ENCODE results near the gene MUC15.

DNA sequence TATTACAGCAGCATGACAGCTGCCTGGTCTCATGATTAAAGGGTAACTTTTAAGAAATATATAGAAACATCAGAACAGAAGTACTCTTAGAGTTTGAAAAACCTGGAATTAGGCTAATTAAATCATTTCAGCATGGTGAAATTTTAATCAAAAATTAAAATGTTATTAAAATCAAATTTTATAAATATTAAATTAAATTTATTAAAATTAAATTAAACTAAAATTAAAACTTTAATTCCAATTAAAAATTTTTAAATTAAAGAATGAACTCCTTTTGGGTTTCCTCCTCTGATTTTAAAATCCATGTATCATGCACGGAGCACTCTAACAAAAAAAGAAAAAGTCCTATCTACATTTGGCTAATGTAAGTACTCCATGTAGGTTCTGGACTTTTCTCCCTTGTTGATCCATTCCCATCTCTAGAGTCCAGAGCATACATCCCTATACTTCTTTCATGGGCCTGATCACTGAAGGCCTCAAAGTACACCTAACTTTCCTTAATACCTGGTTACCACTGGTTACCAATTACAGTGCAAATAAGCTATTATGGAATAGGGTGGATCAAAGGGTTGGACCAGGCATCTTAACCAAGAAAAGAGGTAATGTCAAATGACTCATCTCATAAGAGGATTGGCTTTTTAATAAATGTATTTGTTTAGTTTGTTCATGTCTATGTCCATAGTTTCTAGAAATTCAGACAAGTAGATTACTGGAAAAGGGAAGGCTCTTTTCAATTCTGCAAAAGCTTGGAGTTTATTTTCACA lies 48.4 kb upstream of the MUC15 start:
- TF ChIP-seq CTCF (conservative IDR thresholded peaks at IDR 0.05; ENCODE audit: low read length) (no peak), EZH2phosphoT487 (IDR thresholded peaks at IDR 0.05; ENCODE audit: borderline replicate concordance) (no peak)

All from Loucy (cell line).